ENCODE results near the gene DCAF8L2.

- TF ChIP-seq POLR2AphosphoS5 (IDR thresholded peaks at IDR 0.05) (no peak), CTCF (IDR thresholded peaks at IDR 0.05) (no peak), POLR2A (IDR thresholded peaks at IDR 0.05) (no peak)
These were observed at the start of gene DCAF8L2 for GRCh38 chrX:27590044-27590443.
